CD4-positive, alpha-beta T cell treated with Interferon gamma for 1 hour (primary cell): ENCODE results near the gene GNAI1.

Experiments used
- DNase-seq: peaks from one replicate; pipeline ENCODE4 v3.0.0-alpha.2; 2020

Gene GNAI1

DNA sequence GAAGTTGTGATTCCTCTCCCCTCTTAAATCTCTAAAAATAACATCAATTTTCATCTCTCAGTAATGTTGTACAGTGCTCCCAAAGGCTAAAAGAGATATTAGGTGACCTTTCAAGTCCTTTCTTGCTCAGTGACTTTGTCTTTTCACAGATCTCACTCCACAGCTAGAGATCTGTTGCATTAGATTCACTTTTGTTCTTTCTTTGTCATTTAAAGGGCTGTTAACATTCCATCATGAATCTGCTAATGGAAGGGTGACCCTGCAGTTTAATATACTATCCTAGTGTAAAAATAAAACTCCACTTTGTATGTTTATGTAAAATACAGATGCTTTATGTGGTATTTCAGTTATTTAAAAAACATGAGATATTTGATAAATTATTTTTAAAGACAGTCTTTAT lies 30.5 kb downstream of the GNAI1 start:
- no peak for DNase-seq

DNA sequence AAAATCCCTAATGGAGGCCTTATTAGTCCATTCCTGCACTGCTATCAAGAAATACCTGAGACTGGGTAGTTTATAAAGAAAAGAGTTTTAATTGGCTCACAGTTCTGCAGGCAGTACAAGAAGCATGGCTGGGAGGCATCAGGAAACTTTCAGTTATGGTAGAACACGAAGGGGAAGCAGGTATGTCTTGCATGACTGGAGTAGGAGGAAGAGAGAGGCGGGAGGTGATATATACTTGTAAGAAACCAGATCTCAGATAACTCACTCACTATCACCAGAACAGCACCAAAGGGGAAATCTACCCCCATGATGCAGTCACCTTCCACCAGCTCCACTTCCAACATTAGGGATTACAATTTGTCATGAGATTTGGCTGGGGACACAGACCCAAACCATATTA lies 35.8 kb downstream of the GNAI1 start:
- DNase-seq = no peak

DNA sequence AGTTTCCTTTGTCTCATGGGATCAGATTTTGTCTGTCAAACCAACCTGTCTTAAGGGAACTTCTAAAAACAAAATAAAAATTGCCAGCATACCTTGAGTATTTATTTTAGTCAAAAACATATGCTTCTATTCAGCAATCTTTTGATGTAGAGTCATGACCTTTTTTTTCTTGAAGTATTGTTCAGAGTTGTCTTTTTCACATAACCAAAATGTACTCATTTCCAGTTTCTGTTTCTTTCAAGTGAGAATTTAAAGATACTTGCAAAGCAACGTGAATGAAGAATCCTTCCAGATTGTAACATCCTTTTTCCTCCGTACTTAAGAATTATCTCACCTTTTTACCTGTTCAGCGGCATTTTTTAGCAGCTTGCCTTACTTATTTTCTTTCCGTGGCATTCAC lies 37.8 kb downstream of the GNAI1 start:
- DNase-seq = no peak

DNA sequence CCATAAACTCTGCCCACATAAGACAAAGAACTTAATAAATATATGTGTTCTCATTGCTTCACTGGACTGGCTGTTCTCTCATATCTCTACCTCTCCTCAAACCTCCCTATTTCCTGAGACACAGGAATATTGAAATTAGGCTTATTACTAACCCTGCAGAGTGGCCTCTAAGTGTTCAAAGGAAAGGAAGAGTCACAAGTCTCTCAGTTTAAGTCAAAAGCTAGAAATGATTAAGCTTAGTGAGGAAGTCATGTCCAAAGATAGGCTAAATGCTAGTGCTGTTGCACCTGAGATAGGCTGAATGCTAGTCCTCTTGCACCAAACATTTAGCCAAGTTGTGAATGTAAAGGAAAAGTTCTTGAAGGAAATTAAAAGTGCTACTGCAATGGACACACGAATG lies 41.1 kb downstream of the GNAI1 start:
- no peak for DNase-seq

DNA sequence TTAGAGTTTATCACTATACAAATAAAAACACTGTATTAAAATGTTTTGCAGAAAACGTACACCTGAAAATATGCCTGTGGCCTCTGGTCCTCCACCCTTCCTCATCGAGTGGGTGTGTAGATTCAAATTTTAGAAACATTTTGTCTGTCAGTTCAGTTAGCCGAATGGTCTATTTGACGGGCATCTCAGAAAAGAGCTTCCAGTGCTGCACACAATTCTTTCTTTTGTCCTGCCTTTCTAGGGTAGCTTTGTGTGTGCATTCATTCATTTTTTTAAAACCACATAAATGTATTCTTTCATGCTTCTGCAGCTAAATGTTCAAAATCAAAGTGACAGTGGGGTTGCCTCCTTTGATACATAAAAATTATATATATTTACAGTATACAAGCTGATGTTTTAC lies 46.8 kb downstream of the GNAI1 start:
- no peak for DNase-seq

DNA sequence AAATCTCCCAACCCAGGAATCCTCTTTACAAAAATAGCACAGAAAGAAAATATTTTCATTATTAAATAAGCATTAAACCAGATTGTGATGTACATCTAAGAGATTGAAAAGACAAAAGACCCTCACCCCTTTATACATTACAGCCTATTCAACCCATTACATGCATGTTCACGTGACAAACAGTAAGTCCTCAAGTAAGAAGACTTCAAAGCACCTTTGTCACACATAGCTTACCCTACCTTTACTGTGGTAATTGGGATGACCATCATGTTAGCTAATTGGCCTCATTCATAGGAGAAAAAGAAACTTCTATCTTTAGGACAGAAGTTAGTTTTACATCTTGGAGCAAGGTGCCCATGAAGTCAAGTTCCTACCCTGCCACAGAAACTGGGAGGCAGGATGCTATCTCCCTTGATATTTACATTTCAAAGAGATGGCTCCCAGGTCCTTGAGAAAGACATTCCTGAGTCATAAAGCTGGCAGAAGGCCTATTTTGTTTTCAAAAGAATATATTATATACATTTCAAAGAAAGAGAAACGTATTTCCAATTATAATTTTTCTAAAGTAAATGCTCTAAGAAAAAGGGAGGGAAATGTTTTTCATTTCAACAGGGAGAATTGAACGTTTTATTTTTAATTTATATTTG lies 48.1 kb downstream of the GNAI1 start:
- DNase-seq = no peak

DNA sequence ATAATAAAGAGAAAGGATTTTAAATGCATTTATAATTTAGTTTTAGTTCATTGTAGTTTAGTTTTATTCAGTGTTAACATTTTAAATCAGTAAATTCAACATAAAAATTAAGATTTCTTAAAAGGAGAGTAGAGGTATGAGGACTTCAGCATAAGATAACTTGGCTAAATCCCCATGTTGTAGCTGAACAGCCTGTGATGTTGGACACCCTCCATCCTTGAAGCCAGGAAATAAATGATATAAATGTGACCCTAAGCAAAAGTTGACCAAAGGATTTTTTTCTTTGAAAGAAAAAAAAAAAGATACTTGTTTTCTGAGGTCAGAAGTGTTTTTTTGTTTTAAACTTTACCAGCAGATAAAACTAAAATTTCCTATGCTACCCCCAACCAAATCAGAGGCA lies 48.7 kb downstream of the GNAI1 start:
- DNase-seq = no peak

DNA sequence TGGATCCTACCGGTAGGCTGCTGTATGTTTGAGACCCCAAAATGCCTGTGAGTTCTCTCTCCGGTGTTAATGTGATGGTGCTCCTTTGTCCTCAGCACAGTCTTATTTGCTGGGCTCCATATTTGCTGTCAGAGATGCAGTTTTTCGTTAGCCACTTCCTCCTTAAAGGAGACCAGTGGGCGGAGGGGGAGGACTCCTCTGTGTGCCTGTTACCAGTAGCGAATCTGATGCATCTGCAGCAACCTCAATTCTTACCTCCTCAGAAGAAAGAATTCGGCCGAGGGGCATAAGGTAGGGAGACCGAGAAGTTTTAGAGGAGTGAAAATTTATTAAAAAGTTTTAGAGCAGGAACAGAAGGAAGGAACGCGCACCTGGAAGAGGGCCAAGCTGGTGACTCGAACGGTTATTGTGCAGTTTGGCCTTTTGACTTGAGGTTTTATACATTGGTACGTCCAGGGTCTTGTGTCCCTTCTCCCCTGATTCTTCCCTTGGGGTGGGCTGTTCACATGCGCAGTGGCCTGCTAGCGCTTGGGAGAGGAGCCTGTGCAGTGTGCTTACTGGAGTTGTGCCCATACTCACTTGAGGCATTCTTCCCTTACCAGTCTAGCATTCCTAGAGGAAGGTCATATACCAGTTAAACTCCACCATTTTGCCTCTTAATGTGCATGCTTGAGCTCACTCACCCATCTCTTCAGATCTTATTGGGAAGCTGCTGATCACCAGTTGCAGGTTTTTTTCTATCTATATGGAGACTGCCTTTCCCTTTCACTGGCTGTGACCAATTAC lies 49.5 kb downstream of the GNAI1 start:
- no peak for DNase-seq

DNA sequence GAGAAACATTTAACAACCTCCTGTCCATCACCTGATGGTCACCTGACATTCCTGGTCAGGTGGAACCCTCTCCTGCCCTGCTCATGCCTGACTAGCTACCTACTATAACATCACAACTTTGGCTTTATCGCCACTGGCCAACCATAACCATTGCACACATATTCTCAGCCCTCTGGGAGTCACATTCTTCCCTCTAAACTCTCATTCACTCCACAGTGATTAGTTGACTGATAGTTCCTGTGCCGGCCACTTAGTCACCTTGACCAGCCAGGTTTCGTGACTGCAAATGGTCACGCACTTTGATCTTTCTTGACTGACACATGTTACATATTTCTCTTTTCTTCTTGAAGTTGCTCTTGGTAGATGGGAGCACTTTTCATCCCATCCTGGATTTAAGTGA lies 50.1 kb downstream of the GNAI1 start:
- DNase-seq = no peak

DNA sequence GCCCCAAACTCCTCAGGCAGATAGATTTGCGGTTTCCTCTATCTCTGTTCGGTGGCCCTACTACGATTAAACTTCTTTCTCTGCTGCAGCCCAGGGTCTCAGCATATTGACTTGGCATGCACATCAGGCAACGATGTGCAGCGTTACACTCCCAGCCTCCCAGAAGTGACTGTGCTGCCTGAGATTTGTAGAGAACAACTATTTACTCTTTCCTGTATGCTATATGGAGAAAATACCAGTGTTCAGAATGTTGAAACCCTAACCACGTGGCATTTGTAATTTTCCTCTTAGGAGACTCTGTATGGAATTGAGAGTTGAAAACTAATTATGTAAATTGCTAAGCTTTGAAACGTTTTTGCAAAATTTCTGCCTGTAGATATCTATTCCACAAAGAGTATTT lies 50.9 kb downstream of the GNAI1 start:
- no peak for DNase-seq

DNA sequence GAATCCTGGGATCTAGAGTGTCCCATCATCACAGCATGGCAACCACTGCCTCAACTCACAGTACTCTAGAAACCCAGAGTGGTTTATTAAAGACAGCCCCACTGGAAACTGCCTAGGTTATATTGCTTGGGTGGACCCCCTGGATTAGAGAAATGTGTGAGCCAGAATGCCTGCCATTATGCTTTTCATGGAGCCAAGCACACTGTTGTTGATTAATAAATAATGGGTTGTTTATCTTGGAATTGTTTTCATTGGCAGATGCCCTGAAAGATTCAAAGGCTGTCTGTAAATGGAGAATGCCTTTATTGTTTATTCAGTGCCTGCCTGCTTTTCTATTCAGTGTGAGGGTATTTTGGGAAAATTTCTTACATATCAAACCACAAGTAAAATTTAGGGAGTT lies 52.1 kb downstream of the GNAI1 start:
- DNase-seq = no peak

DNA sequence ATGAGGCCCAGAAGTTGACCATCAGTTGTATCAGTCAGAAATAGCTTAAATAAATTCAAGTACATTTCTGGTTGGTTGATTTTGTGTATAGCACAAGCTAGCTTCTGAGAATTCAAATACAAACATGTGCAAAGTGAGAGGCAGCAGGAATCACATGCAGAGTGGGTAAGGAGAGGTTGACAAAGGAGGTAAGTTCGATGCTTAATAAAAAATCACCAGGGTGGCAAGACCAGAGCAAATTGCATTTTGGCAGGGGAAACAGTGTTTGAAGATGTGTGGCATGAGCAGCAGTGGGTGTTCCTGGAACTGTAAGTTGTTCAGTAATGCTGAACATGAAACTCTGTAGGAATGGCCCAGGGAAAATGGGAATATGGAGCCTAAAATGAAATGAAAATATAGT lies 52.6 kb downstream of the GNAI1 start:
- no peak for DNase-seq

DNA sequence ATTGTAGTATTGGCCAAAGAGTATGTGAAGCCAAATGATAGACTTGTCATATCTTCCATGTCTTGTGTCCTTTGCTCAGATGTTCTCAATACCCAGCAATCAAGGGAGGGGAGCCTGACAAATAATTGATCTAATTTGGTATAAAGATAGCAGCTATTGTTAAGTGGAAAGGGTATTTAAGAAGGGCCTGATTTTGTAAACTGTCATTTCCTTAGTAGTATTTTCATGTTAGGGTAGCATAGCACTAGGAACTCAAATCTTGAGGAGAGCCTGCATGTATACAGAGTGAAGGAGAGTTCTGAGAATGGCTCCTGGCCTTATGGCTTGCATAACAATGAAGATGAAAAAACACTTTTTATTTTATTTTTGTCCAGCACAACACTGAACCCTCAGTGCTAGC lies 53.1 kb downstream of the GNAI1 start:
- no peak for DNase-seq

DNA sequence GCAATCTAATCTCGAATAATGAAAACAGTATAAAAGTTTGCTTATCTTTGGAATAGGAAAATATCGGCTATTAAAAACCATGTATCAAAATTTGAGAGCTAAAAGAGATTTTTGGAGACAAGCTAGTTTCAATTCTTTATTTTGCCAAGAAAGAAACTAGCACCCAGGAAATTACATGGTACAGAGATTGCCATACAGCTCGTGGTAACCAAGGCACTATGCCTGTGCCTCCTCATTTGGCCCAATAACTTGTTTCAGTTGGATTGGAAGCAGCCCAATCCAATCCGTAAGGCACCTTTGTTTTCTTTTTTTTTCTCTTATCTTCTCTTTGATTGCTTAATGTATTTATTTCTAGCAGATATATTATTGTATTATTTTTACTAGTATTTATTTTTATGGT lies 55.0 kb downstream of the GNAI1 start:
- no peak for DNase-seq

DNA sequence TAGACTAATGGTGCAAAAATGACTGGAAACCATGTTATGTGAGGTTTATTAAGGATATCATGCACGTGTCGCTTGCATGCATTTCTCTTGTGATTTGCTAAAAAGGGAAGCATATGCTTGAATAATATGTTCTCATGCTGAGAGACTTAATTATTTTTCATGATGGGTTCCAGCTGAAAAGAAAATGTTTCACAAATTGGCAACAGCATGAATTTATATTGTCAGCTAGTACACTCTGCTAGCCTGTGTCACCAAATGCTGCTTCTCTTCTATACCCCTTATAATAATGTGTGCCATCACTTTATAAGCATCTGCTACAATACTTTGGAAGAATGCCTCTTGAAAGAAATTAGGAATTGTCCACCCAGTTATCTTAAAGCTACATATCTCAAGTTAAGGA lies 63.0 kb downstream of the GNAI1 start:
- DNase-seq = no peak

DNA sequence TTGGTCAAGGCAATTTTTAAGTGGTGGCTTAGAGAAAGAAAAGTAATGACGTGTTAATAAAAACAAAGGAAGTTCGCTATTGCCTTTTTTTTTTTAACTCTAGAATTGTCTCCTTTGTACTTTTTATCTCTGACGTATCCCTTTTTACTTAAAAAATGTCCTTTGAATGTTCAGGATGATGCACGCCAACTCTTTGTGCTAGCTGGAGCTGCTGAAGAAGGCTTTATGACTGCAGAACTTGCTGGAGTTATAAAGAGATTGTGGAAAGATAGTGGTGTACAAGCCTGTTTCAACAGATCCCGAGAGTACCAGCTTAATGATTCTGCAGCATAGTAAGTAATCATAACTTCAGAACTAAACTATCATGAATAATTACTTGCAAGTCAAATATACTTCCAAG lies 64.4 kb downstream of the GNAI1 start:
- DNase-seq = no peak

DNA sequence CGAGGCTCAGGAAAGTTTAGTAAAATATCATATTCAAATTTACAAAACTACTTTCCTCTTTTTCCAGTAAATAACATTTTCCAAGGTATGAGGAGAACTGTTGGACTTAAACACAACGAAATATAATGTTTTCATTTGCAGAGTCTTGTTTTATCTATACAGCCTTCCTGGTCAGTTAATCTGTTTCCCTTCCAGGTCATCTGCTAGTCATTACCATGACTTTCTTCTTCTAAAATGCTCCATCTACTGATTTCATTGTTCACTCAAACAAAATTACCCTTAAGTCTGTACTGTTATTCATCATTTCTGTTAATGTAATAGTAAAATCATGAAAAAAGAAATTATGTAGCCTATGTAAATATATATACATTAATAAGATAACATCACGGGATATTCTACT lies 69.8 kb downstream of the GNAI1 start:
- DNase-seq = no peak

DNA sequence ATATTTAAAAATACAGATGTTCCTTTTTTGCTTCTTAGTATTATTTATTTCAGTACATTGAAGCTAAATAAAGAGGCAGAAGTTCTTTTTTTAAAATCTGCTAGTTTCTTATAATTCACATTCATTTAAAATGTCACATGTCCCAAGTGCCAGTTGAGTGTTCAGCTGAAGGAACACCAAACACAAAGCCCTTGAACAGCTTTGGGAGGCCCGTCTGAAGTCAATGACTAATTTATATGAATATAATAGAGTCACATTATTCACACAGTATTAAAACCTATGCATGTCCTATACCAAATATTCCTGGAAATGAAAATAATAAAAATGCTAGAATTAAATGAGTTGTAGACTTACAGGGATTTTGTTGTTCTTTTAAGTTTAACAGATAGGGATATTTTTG lies 70.3 kb downstream of the GNAI1 start:
- DNase-seq = no peak

DNA sequence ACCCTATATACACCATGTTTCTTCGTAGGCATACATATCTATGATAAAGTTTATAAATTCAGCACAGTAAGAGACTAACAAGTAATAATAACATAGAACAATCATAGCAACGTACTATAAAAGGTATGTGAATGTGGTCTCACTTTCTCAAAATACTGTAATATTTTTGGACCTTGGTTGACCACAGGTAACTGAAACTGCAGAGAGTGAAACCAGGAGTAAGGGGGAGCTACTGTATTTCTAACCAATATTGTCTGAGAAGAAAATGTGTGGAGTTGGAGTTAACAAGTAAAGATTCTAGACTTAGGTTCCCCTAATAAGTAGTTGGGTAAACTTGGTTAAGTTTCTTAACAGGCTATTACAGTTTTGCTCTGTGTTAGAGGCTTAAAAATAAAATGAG lies 72.1 kb downstream of the GNAI1 start:
- no peak for DNase-seq

DNA sequence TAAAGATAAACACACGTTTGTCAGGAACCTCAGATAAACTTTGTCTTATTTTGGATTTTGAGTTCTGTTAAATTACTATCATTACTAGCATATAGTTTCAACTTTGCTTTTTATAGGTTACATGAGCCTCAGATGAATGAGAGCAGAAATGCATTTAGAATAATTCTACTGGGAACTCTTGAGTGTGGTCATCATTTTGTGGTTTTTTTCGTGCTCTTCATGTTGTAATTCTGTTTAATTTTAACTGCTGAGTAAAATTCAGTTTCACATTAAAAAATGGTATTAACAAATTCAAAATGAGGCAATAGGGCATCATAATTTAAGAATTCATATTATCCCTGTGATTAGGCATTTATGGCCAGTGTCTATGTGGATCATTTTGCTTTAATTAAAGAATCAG lies 72.9 kb downstream of the GNAI1 start:
- no peak for DNase-seq

DNA sequence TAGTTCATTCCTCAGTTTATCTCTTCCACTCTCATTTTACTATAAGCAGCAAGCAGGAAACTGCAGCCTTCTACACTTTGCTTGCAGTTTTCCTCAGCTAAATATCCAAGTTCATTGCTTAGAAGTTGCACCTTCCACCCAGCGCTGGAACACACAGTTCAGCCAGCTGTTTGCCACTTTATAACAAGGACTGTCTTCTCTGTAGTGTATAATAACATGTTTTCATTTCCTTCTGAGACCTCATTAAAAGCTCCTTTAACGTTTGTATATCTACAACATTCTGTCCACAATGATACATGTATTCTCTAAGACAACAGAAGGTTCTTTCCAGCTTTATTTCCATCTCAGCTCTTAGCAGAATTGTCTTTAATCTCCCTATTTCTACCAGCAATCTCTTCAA lies 74.1 kb downstream of the GNAI1 start:
- no peak for DNase-seq

DNA sequence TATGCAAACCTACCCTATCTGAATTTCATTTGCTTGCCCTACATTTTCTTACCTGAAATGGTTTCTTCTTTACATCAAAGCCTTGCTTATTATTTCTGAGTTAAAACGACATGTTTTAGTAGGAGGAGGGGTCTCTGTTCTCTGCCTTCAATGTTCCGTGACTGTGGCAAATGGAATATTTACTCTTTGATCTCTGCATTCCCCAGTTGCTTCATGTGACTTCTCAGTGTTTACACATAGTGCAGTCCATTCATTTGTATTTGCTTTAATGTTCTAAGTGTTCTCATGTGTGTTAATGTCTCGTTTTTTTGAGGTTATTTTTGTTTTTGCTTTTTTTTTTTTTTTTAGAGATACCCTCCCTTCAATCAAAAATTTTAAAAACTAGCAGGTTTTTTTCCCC lies 75.8 kb downstream of the GNAI1 start:
- no peak for DNase-seq

DNA sequence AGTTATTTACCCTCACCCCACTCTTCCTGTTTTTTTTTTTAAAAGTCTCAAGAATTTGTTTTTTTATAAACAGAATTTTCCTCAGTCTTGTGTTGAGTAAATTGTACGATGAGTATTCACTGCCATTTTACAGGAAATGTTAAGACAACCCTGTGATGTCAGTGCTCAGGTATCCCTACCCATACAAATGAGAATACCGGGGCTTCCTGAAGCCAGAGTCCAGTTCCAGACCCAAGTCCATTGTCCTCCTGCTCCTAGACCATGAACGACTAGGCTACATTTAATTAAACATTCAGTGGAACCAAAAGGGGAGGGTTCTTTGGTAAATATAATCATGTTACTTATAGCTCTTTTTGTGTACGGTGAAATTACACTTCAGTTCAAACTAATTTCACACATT lies 79.2 kb downstream of the GNAI1 start:
- no peak for DNase-seq

DNA sequence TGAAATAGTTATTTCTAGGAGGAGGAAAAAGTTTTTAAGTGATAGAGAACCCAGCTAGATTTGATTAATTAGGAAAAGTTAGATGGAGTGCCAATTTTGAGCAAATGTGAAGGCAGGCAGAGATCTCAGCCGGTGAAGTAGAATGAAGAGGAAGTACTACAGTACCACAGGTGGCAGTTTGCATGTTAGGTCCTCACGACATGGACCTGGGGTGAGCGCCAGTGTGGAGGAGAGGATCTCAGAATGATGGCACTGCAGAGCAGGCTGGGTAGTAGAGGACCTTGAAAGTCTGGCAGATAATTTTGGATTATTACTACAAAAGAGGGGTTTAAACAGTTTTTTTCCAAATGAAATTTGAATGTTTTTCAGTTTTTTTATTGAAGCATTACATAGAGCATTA lies 81.1 kb downstream of the GNAI1 start:
- DNase-seq = no peak
